Measurements from ENCODE around the gene DBNL. TPM values are rescaled to one million over a fixed set of nuclear protein-coding genes. Genes with fewer than 3 reads are reported as not detected.

Gene DBNL
- total RNA-seq, 1 donor from 2014 or later: 47.5 TPM

DNA sequence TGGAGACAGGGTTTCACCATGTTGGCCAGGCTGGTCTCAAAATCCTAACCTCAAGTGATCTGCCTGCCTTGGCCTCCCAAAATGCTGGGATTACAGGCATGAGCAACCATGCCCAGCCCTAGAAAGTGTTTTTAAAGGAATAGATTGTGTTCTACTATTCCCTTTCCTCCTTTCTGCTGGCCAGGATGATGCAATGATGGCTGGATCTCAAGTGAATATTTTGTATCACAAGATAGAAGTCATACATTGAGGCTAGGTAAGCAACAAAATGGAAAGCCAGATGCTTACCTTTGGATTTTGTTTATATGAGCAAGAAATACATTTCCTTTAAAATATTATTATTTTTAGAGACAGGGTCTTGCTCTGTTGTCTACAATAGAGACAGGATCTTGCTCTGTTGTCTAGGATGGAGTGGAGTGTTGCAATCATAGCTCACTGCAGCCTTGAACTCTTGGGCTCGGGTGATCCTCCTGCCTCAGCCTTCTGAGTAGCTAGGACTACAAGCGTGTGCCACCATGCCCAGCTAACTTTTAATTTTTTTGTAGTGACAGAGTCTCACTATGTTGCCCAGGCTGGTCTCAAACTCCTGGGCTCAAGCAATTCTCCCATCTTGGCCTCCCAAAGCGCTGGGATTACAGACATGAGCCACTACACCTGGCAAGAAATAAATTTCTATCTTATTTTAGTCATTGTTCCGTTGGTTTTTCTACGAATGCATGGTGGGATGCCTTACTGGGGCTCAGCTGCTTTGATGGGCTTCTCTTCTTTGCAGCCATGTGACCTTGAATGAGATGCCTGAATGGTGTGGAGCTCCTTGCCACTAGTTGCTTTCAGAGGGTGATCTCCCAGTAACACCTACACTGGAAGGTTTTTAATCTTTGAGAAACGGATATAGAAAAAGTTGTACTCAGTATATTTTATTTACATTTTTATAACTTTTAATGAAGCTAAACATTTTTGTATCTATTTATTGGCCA is 53.9 kb downstream of the DBNL start:
- no peak for DNase-seq (ENCODE audit: low spot score)
- no peaks in the 10 kb centered on the region for H3K36me3 Mint-ChIP-seq (ENCODE audit: low read depth, unreplicated experiment)
- TF ChIP-seq, protein P1, sequence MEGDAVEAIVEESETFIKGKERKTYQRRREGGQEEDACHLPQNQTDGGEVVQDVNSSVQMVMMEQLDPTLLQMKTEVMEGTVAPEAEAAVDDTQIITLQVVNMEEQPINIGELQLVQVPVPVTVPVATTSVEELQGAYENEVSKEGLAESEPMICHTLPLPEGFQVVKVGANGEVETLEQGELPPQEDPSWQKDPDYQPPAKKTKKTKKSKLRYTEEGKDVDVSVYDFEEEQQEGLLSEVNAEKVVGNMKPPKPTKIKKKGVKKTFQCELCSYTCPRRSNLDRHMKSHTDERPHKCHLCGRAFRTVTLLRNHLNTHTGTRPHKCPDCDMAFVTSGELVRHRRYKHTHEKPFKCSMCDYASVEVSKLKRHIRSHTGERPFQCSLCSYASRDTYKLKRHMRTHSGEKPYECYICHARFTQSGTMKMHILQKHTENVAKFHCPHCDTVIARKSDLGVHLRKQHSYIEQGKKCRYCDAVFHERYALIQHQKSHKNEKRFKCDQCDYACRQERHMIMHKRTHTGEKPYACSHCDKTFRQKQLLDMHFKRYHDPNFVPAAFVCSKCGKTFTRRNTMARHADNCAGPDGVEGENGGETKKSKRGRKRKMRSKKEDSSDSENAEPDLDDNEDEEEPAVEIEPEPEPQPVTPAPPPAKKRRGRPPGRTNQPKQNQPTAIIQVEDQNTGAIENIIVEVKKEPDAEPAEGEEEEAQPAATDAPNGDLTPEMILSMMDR (IDR thresholded peaks at IDR 0.05; ENCODE audit: unreplicated experiment): no peak
- no peak overlapping the region for H3K4me3 Mint-ChIP-seq (ENCODE audit: unreplicated experiment)
- no peak overlapping the region for H3K27ac Mint-ChIP-seq (ENCODE audit: unreplicated experiment)
- peaks cover 17% of the 10 kb centered on the region for H3K27me3 Mint-ChIP-seq (ENCODE audit: unreplicated experiment)
- peaks cover 1% of the 10 kb centered on the region for H3K4me1 Mint-ChIP-seq (ENCODE audit: unreplicated experiment)
- no peaks in the 10 kb centered on the region for H3K9me3 Mint-ChIP-seq (ENCODE audit: unreplicated experiment)

DNA sequence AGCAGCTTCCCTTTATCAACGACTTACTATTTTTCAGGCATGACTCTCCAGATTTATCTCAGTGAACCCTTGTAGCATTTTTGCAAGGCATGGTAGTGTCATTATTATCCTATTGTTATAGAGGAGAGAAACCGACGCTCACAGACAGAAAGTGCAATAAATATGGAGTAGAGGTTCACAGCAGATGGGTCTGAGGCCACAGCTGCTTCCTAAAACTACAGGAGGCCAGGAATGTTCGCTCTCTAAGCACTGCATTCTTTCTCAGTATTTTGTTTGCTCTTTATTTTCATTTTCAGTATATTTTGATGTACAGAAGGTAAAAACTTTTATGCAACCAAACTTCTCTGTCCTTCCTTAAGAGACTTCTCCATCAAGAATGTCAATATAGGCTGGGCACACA is 55.2 kb downstream of the DBNL start:
- TF ChIP-seq, protein P1 (IDR thresholded peaks at IDR 0.05; ENCODE audit: unreplicated experiment): no peak
- Mint-ChIP-seq H3K4me1 (ENCODE audit: unreplicated experiment) (peaks cover 4% of the 10 kb centered on the region), H3K4me3 (ENCODE audit: unreplicated experiment) (no peak overlapping the region), H3K27me3 (ENCODE audit: unreplicated experiment) (peaks cover 16% of the 10 kb centered on the region), H3K36me3 (ENCODE audit: low read depth, unreplicated experiment) (no peaks in the 10 kb centered on the region), H3K27ac (ENCODE audit: unreplicated experiment) (no peak overlapping the region), H3K9me3 (ENCODE audit: unreplicated experiment) (no peaks in the 10 kb centered on the region)
- no peak for DNase-seq (ENCODE audit: low spot score)

DNA sequence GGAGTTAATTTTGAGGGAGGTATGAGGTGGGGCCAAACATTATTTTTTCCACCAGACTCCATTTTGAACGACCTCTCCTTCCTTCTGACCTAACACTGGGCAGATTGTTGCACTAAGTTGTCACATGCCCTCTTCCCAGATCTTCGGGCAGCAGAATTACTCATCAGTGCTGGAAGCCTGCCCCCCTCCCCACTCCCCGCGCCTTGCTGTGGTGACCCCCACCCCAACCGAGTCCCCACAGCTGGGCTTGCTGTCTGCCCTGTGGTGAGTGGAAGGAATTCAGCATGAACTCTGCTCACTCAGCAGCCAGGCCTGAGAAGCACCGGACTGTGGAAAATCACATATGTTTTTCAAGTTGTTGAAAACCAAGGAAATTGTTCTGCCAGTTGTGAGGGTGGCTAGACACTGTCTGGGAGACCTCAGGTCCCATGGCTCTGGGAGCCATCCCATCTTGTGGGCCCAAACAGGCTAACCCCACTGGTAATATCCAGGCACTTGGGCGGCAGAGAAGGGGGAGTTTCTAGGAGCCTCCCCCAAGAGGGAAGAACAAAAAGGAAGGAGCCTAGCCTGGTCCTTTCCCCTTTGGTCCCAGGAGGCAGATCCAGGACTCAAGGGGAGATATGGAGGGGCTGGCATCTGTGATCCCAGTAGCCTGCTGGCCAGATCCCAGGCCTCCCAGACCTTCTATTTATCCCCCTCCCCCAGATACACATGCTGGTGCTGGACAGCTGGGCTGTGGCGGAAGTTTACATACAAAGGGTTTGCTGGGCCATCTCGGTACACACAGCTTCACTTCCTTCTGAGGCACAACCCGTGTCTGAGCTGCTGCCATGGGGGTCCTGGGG is 56.2 kb downstream of the DBNL start:
- peaks cover 10% of the 10 kb centered on the region for H3K4me1 Mint-ChIP-seq (ENCODE audit: unreplicated experiment)
- no peaks in the 10 kb centered on the region for H3K9me3 Mint-ChIP-seq (ENCODE audit: unreplicated experiment)
- DNase-seq (ENCODE audit: low spot score): no peak
- peaks cover under 1% of the 10 kb centered on the region for H3K36me3 Mint-ChIP-seq (ENCODE audit: low read depth, unreplicated experiment)
- peaks cover 13% of the 10 kb centered on the region for H3K27me3 Mint-ChIP-seq (ENCODE audit: unreplicated experiment)
- TF ChIP-seq, protein P1 (IDR thresholded peaks at IDR 0.05; ENCODE audit: unreplicated experiment): no peak
- H3K27ac Mint-ChIP-seq (ENCODE audit: unreplicated experiment): no peak overlapping the region
- no peak overlapping the region for H3K4me3 Mint-ChIP-seq (ENCODE audit: unreplicated experiment)

DNA sequence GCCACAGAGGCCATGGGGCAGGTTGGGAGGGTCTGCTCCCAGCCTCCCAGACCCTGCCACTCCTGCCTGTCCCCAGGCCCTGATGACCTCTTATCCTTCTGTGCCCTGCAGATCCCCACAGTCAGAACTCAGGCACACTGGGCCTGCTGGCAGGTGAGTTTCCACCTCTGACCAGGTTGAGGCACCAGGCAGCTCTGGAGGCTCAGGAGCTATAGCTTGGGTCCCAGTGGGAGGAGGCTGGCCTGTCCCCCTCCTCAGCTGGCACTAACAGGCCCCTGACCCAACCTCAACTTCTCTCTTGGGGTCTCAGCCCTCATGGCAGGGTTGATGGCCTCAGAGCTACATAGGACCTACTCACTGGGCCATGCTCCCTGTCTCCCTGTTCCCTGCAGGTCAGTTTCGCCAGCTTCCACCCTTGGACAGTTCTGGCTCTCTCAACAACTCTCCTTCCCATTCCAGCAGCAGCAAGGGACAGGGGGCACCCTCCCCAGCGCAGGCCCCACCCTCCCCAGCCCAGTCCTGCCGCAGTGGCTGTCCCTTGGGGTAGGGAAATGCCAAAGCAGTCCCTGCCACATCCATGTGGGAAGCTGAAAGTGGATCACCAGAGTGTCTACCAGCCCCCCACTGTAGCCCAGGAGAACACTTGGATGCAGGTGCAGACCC is 56.9 kb downstream of the DBNL start:
- Mint-ChIP-seq H3K4me3 (ENCODE audit: unreplicated experiment) (no peak overlapping the region), H3K4me1 (ENCODE audit: unreplicated experiment) (peaks cover 13% of the 10 kb centered on the region), H3K27me3 (ENCODE audit: unreplicated experiment) (peaks cover 16% of the 10 kb centered on the region), H3K36me3 (ENCODE audit: low read depth, unreplicated experiment) (peaks cover 4% of the 10 kb centered on the region), H3K27ac (ENCODE audit: unreplicated experiment) (no peak overlapping the region), H3K9me3 (ENCODE audit: unreplicated experiment) (no peaks in the 10 kb centered on the region)
- DNase-seq (ENCODE audit: low spot score): no peak
- TF ChIP-seq, protein P1 (IDR thresholded peaks at IDR 0.05; ENCODE audit: unreplicated experiment): no peak
